Caco-2 (cell line): ENCODE data around the gene EXOSC2. TPM values are rescaled to one million over a fixed set of nuclear protein-coding genes. Genes with fewer than 3 reads are reported as not detected.

Experiments used
- BruUV-seq: library from RNA; stranded (reverse); fragments of 400-500 nt; replicated peaks from 2 replicates; lab custom pipeline; 2021; lab: Mats Ljungman, UMichigan
- CTCF ChIA-PET: fragments of 300-600 bp; sonication (Branson Sonifier 250); formaldehyde crosslinking; loops from one replicate; lab custom pipeline; 2022; ENCODE audit warnings: antibody characterized with exemption; lab: Charles Lee
- POLR2A ChIA-PET: fragments of 300-600 bp; sonication (Branson Sonifier 250); formaldehyde crosslinking; loops from one replicate; lab custom pipeline; 2022; ENCODE audit warnings: antibody characterized with exemption; lab: Charles Lee
- DNase-seq, 2 experiments: peaks; one replicate each; pipeline versions ENCODE4 v3.0.0 to v3.0.0-alpha.2; 2020 to 2022
- H3K27me3 ChIP-seq: replicated peaks from 2 replicates; pipeline ENCODE4 v1.6.0; 2011; ENCODE audit warnings: low read length; ENCODE audit not compliant: control insufficient read depth, insufficient read depth
- H3K36me3 ChIP-seq: 2 replicates; pipeline ENCODE4 v1.5.1; 2011; ENCODE audit warnings: low read length; ENCODE audit not compliant: control insufficient read depth, insufficient read depth
- H3K4me1 ChIP-seq: fragments of 250-450 bp; sonication (Bioruptor Pico); 2 replicates; pipeline ENCODE4 v1.5.1; 2020; ENCODE audit warnings: mild to moderate bottlenecking
- H3K4me3 ChIP-seq: 2 replicates; pipeline ENCODE4 v1.5.1; 2011; ENCODE audit warnings: low read depth, mild to moderate bottlenecking, control low read depth, low read length
- H3K9me3 ChIP-seq: fragments of 250-450 bp; sonication (Bioruptor Pico); 2 replicates; pipeline ENCODE4 v1.5.1; 2020; ENCODE audit warnings: mild to moderate bottlenecking, moderate library complexity
- H3K27ac Mint-ChIP-seq: one replicate; pipeline ENCODE4 v1.8.0; 2022; ENCODE audit warnings: mixed read lengths; ENCODE audit not compliant: unreplicated experiment
- H3K27me3 Mint-ChIP-seq: one replicate; pipeline ENCODE4 v1.8.0; 2022; ENCODE audit warnings: mixed read lengths; ENCODE audit not compliant: insufficient read depth, unreplicated experiment
- H3K36me3 Mint-ChIP-seq: one replicate; pipeline ENCODE4 v1.8.0; 2022; ENCODE audit warnings: mild to moderate bottlenecking, mixed read lengths; ENCODE audit not compliant: insufficient read depth, unreplicated experiment
- H3K4me1 Mint-ChIP-seq: one replicate; pipeline ENCODE4 v1.8.0; 2022; ENCODE audit warnings: low read depth, mixed read lengths; ENCODE audit not compliant: unreplicated experiment
- H3K4me3 Mint-ChIP-seq: one replicate; pipeline ENCODE4 v1.8.0; 2022; ENCODE audit warnings: mild to moderate bottlenecking, moderate library complexity, mixed read lengths; ENCODE audit not compliant: unreplicated experiment
- H3K9me3 Mint-ChIP-seq: one replicate; pipeline ENCODE4 v1.8.0; 2022; ENCODE audit warnings: mixed read lengths; ENCODE audit not compliant: unreplicated experiment
- CTCF ChIP-seq, 2 experiments: fragments of 200-600 bp in 1 of 2; IDR thresholded peaks; 1 replicate in 1 of 2; 2 replicates in 1 of 2; pipeline versions ENCODE4 v1.5.1 to v1.8.0; 2011 to 2022; ENCODE audit warnings: antibody characterized with exemption in 1 of 2, control low read depth in 1 of 2, inconsistent platforms in 1 of 2, low read depth in 1 of 2, low read length in 1 of 2, mild to moderate bottlenecking in 1 of 2, moderate library complexity in 1 of 2; ENCODE audit not compliant: insufficient read depth in 1 of 2, severe bottlenecking in 1 of 2, unreplicated experiment in 1 of 2
- intact Hi-C: fragments of 100-400 bp; cut with micrococcal nuclease; formaldehyde crosslinking; loops from one replicate; pipeline ENCODE4 v1.10.0; 2022; ENCODE audit not compliant: unreplicated experiment
- total RNA-seq: library from RNA; stranded (reverse); gene quantifications from 2 replicates; pipeline ENCODE4 v1.2.3, GENCODE V29; 2022

EXOSC2 gene
- total RNA-seq, 1 experiment from 2014 or later = 59.1 TPM

GRCh38 chr9:130720762-130721161 lies 27.2 kb downstream of the EXOSC2 start:
- Histone ChIP-seq H3K4me1 (peaks cover under 1% of the 10 kb centered on the region), H3K36me3 (no peaks in the 10 kb centered on the region), H3K4me3 (no peak overlapping the region), H3K9me3 (no peaks in the 10 kb centered on the region), H3K27me3 (no peaks in the 10 kb centered on the region)
- no peaks in the 10 kb centered on the region for H3K4me1 Mint-ChIP-seq
- CTCF ChIA-PET = no interaction called here
- H3K27ac Mint-ChIP-seq = no peak overlapping the region
- no peaks in the 10 kb centered on the region for H3K27me3 Mint-ChIP-seq
- POLR2A ChIA-PET = no interaction called here
- DNase-seq = no peak
- no peak overlapping the region for H3K4me3 Mint-ChIP-seq
- no peaks in the 10 kb centered on the region for H3K36me3 Mint-ChIP-seq
- intact Hi-C loops = no loop called here
- TF ChIP-seq CTCF (IDR thresholded peaks at IDR 0.05; ENCODE audit: insufficient read depth in 1 of 2, low read depth in 1 of 2, low read length in 1 of 2, severe bottlenecking in 1 of 2, unreplicated experiment in 1 of 2) = no peak
- H3K9me3 Mint-ChIP-seq = no peaks in the 10 kb centered on the region
- BruUV-seq = no TSS peak

- no TSS peak for BruUV-seq
- Mint-ChIP-seq H3K27me3 (no peaks in the 10 kb centered on the region), H3K4me1 (peaks cover 13% of the 10 kb centered on the region), H3K27ac (no peak overlapping the region), H3K9me3 (no peaks in the 10 kb centered on the region), H3K36me3 (no peaks in the 10 kb centered on the region), H3K4me3 (no peak overlapping the region)
- no peaks in the 10 kb centered on the region for H3K9me3 ChIP-seq
- no peak for DNase-seq
- no peaks in the 10 kb centered on the region for H3K4me1 ChIP-seq
- no peak overlapping the region for H3K4me3 ChIP-seq
- H3K27me3 ChIP-seq = no peaks in the 10 kb centered on the region
- intact Hi-C loops = no loop called here
- TF ChIP-seq CTCF (IDR thresholded peaks at IDR 0.05; ENCODE audit: insufficient read depth in 1 of 2, low read depth in 1 of 2, low read length in 1 of 2, severe bottlenecking in 1 of 2, unreplicated experiment in 1 of 2) = no peak
- POLR2A ChIA-PET = interaction anchor here (0.7 kb wide), 1 partner anchor 133 kb away, joined by 8 read pairs; no protein-coding TSS in a partner anchor
- H3K36me3 ChIP-seq = no peaks in the 10 kb centered on the region
- CTCF ChIA-PET = interaction anchor here (0.6 kb wide), 2 partner anchors 27 to 138 kb away, joined by 3 to 4 read pairs; no protein-coding TSS in a partner anchor
Observed at GRCh38 chr9:130728721-130729120, 35.1 kb downstream of the EXOSC2 start.

DNA sequence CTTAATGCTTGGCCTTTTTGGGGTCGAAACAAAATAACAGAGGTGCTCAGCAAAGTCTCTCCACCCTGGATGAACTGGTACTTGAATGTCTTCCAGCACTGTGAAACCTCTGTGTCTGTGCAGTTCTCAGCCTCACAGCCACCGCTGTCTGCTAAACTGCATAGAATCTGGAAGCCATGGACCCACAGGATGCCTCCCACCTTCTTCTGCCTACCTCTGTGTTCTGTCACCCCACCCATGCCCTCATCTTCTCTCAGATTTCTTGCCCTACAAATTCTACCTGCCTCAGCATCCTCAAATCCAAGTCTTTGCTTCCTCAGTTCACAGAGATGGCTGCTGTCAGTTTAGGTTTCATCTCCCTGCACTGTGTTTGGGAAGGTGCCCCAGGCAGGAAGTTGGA lies 35.6 kb downstream of the EXOSC2 start:
- intact Hi-C loops = no loop called here
- DNase-seq = no peak
- no peak for TF ChIP-seq CTCF (IDR thresholded peaks at IDR 0.05; ENCODE audit: insufficient read depth in 1 of 2, low read depth in 1 of 2, low read length in 1 of 2, severe bottlenecking in 1 of 2, unreplicated experiment in 1 of 2)
- CTCF ChIA-PET = no interaction called here
- no peaks in the 10 kb centered on the region for H3K27me3 Mint-ChIP-seq
- no peaks in the 10 kb centered on the region for H3K36me3 ChIP-seq
- no peaks in the 10 kb centered on the region for H3K9me3 Mint-ChIP-seq
- H3K36me3 Mint-ChIP-seq = no peaks in the 10 kb centered on the region
- POLR2A ChIA-PET = no interaction called here
- H3K9me3 ChIP-seq = no peaks in the 10 kb centered on the region
- no peaks in the 10 kb centered on the region for H3K4me1 ChIP-seq
- H3K27me3 ChIP-seq = no peaks in the 10 kb centered on the region
- no TSS peak for BruUV-seq
- H3K4me3 ChIP-seq = no peak overlapping the region
- H3K4me1 Mint-ChIP-seq = peaks cover 13% of the 10 kb centered on the region
- H3K4me3 Mint-ChIP-seq = no peak overlapping the region
- H3K27ac Mint-ChIP-seq = no peak overlapping the region
